Measurements from ENCODE around the gene C9orf72. TPM values are rescaled to one million over a fixed set of nuclear protein-coding genes. Genes with fewer than 3 reads are reported as not detected.

Gene C9orf72
- total RNA-seq, 1 experiment from 2014 or later: 5.9 TPM

GRCh38 chr9:27600256-27600655 lies 27.0 kb upstream of the C9orf72 start:
- BruUV-seq (replicated peaks): no TSS peak
- Histone ChIP-seq H3K4me3 (ENCODE audit: low read depth, low read length, poor library complexity, severe bottlenecking) (no peak overlapping the region), H3K27me3 (replicated peaks; ENCODE audit: insufficient read depth, low read depth, low read length, poor library complexity) (peaks cover 3% of the 10 kb centered on the region), H3K27ac (ENCODE audit: low read depth, low read length, poor library complexity, severe bottlenecking) (no peak overlapping the region), H3K4me1 (ENCODE audit: insufficient read depth, low read length, poor library complexity, severe bottlenecking) (no peaks in the 10 kb centered on the region), H3K9me3 (ENCODE audit: low read depth, low read length, poor library complexity, severe bottlenecking) (no peaks in the 10 kb centered on the region), H3K36me3 (ENCODE audit: insufficient read depth, low read length, poor library complexity, severe bottlenecking) (no peaks in the 10 kb centered on the region)
- POLR2A ChIA-PET (ENCODE audit: low non-redundant PET): no interaction called here
- no peak for DNase-seq (ENCODE audit: low spot score)
- intact Hi-C loops (cut with micrococcal nuclease; ENCODE audit: unreplicated experiment): no loop called here
- TF ChIP-seq CTCF (conservative IDR thresholded peaks at IDR 0.05; ENCODE audit: low read depth, low read length): no peak
- CTCF ChIA-PET: no interaction called here

GRCh38 chr9:27599870-27600238 lies 26.6 kb upstream of the C9orf72 start:
- CTCF ChIA-PET: no interaction called here
- no peak overlapping the region for H3K4me3 ChIP-seq (ENCODE audit: low read depth, low read length, poor library complexity, severe bottlenecking)
- no peaks in the 10 kb centered on the region for H3K9me3 ChIP-seq (ENCODE audit: low read depth, low read length, poor library complexity, severe bottlenecking)
- H3K27me3 ChIP-seq (replicated peaks; ENCODE audit: insufficient read depth, low read depth, low read length, poor library complexity): peaks cover 3% of the 10 kb centered on the region
- no peaks in the 10 kb centered on the region for H3K4me1 ChIP-seq (ENCODE audit: insufficient read depth, low read length, poor library complexity, severe bottlenecking)
- BruUV-seq (replicated peaks): no TSS peak
- POLR2A ChIA-PET (ENCODE audit: low non-redundant PET): no interaction called here
- H3K36me3 ChIP-seq (ENCODE audit: insufficient read depth, low read length, poor library complexity, severe bottlenecking): no peaks in the 10 kb centered on the region
- DNase-seq (ENCODE audit: low spot score): no peak
- no peak overlapping the region for H3K27ac ChIP-seq (ENCODE audit: low read depth, low read length, poor library complexity, severe bottlenecking)
- TF ChIP-seq CTCF (conservative IDR thresholded peaks at IDR 0.05; ENCODE audit: low read depth, low read length) (no peak), EZH2 (IDR thresholded peaks at IDR 0.05; ENCODE audit: borderline replicate concordance, low read depth, low read length, poor library complexity, severe bottlenecking) (no peak)
- intact Hi-C loops (cut with micrococcal nuclease; ENCODE audit: unreplicated experiment): no loop called here

GRCh38 chr9:27599102-27599869 lies 26.0 kb upstream of the C9orf72 start:
- CTCF ChIA-PET: no interaction called here
- H3K4me3 ChIP-seq (ENCODE audit: low read depth, low read length, poor library complexity, severe bottlenecking): no peak overlapping the region
- TF ChIP-seq CTCF (conservative IDR thresholded peaks at IDR 0.05; ENCODE audit: low read depth, low read length) (no peak), EZH2 (IDR thresholded peaks at IDR 0.05; ENCODE audit: borderline replicate concordance, low read depth, low read length, poor library complexity, severe bottlenecking) (no peak)
- peaks cover 3% of the 10 kb centered on the region for H3K27me3 ChIP-seq (replicated peaks; ENCODE audit: insufficient read depth, low read depth, low read length, poor library complexity)
- BruUV-seq (replicated peaks): no TSS peak
- no peaks in the 10 kb centered on the region for H3K9me3 ChIP-seq (ENCODE audit: low read depth, low read length, poor library complexity, severe bottlenecking)
- intact Hi-C loops (cut with micrococcal nuclease; ENCODE audit: unreplicated experiment): no loop called here
- POLR2A ChIA-PET (ENCODE audit: low non-redundant PET): interaction anchor here (0.5 kb wide), 1 partner anchor 729 kb away, joined by 6 read pairs; no protein-coding TSS in a partner anchor
- no peaks in the 10 kb centered on the region for H3K4me1 ChIP-seq (ENCODE audit: insufficient read depth, low read length, poor library complexity, severe bottlenecking)
- no peak for DNase-seq (ENCODE audit: low spot score)
- H3K27ac ChIP-seq (ENCODE audit: low read depth, low read length, poor library complexity, severe bottlenecking): no peak overlapping the region
- H3K36me3 ChIP-seq (ENCODE audit: insufficient read depth, low read length, poor library complexity, severe bottlenecking): no peaks in the 10 kb centered on the region

All from A673 (cell line).